Trophoblast cell (in vitro differentiated cells and primary cell): ENCODE measurements around the gene ADGRG3.

Source experiments
- DNase-seq, 2 donors: peaks; one replicate each; pipeline ENCODE4 v3.0.0-alpha.2; 2016
- H2AFZ ChIP-seq: 2 replicates; pipeline ENCODE4 v1.6.1; 2013; ENCODE audit warnings: low read length, moderate library complexity, mild to moderate bottlenecking; ENCODE audit not compliant: insufficient read depth, poor library complexity
- H2AK5ac ChIP-seq: 2 replicates; pipeline ENCODE4 v1.6.1; 2013; ENCODE audit warnings: mild to moderate bottlenecking, low read length
- H2BK120ac ChIP-seq: 2 replicates; pipeline ENCODE4 v1.6.1; 2013; ENCODE audit warnings: low read length, mild to moderate bottlenecking, moderate library complexity; ENCODE audit not compliant: insufficient read depth, poor library complexity
- H2BK12ac ChIP-seq: 2 replicates; pipeline ENCODE4 v1.6.1; 2013; ENCODE audit warnings: mild to moderate bottlenecking, low read length, moderate library complexity
- H2BK5ac ChIP-seq: 2 replicates; pipeline ENCODE4 v1.6.1; 2013; ENCODE audit warnings: low read length, low read depth, moderate library complexity, mild to moderate bottlenecking; ENCODE audit not compliant: poor library complexity
- H3K14ac ChIP-seq: 2 replicates; pipeline ENCODE4 v1.6.1; 2013; ENCODE audit warnings: mild to moderate bottlenecking, low read length
- H3K18ac ChIP-seq: 2 replicates; pipeline ENCODE4 v1.6.1; 2013; ENCODE audit warnings: mild to moderate bottlenecking, low read length
- H3K23ac ChIP-seq: 2 replicates; pipeline ENCODE4 v1.6.1; 2013; ENCODE audit warnings: low read length
- H3K27ac ChIP-seq: 2 replicates; pipeline ENCODE4 v1.5.1; 2013; ENCODE audit warnings: low read depth, mild to moderate bottlenecking, inconsistent platforms, low read length, moderate library complexity
- H3K27me3 ChIP-seq: 2 replicates; pipeline ENCODE4 v1.6.1; 2013; ENCODE audit warnings: inconsistent platforms, mild to moderate bottlenecking, low read length, moderate library complexity; ENCODE audit not compliant: insufficient read depth
- H3K36me3 ChIP-seq, 2 experiments: 1 replicate in 1 of 2; 2 replicates in 1 of 2; pipeline ENCODE4 v1.6.1; 2013; ENCODE audit warnings: low read length in 2 of 2, mild to moderate bottlenecking in 2 of 2, moderate library complexity in 1 of 2; ENCODE audit not compliant: insufficient read depth in 2 of 2, control insufficient read depth in 1 of 2
- H3K4ac ChIP-seq: 2 replicates; pipeline ENCODE4 v1.6.1; 2013; ENCODE audit warnings: low read depth, mild to moderate bottlenecking, low read length, moderate library complexity
- H3K4me1 ChIP-seq, 2 experiments: 1 replicate in 1 of 2; 2 replicates in 1 of 2; pipeline ENCODE4 v1.6.1; 2013; ENCODE audit warnings: low read length in 2 of 2, mild to moderate bottlenecking in 2 of 2, moderate library complexity in 1 of 2; ENCODE audit not compliant: insufficient read depth in 2 of 2, control insufficient read depth in 1 of 2
- H3K4me2 ChIP-seq: 2 replicates; pipeline ENCODE4 v1.6.1; 2013; ENCODE audit warnings: inconsistent platforms, mild to moderate bottlenecking, low read length, moderate library complexity
- H3K4me3 ChIP-seq: 2 replicates; pipeline ENCODE4 v1.5.1; 2013; ENCODE audit warnings: mild to moderate bottlenecking, low read depth, low read length, inconsistent platforms
- H3K79me1 ChIP-seq: one replicate; pipeline ENCODE4 v1.6.1; 2013; ENCODE audit warnings: low read length
- H3K79me2 ChIP-seq: 2 replicates; pipeline ENCODE4 v1.6.1; 2013; ENCODE audit warnings: low read length, mild to moderate bottlenecking; ENCODE audit not compliant: control insufficient read depth, insufficient read depth, poor library complexity
- H3K9ac ChIP-seq: 2 replicates; pipeline ENCODE4 v1.6.1; 2013; ENCODE audit warnings: mild to moderate bottlenecking, low read length
- H3K9me3 ChIP-seq: 2 replicates; pipeline ENCODE4 v1.6.1; 2013; ENCODE audit warnings: low read depth, mild to moderate bottlenecking, control low read depth, inconsistent platforms, low read length; ENCODE audit not compliant: insufficient read depth
- H4K12ac ChIP-seq: 2 replicates; pipeline ENCODE4 v1.6.1; 2013; ENCODE audit warnings: low read depth, mild to moderate bottlenecking, low read length, moderate library complexity
- H4K8ac ChIP-seq: 2 replicates; pipeline ENCODE4 v1.6.1; 2013; ENCODE audit warnings: low read depth, mild to moderate bottlenecking, low read length, moderate library complexity
- H4K91ac ChIP-seq: one replicate; pipeline ENCODE4 v1.6.1; 2013; ENCODE audit warnings: low read depth, mild to moderate bottlenecking, low read length, moderate library complexity
- WGBS: extraction: QIAGEN DNeasy Blood & Tissue Kit; methylation state at CpG from one replicate; pipeline ENCODE4 v1.1.7; 2013; ENCODE audit warnings: missing lambda C conversion rate; ENCODE audit not compliant: insufficient read length, insufficient coverage; ENCODE audit errors: extremely low coverage; 5-methylcytosine and 5-hydroxymethylcytosine counted together

Gene ADGRG3

DNA sequence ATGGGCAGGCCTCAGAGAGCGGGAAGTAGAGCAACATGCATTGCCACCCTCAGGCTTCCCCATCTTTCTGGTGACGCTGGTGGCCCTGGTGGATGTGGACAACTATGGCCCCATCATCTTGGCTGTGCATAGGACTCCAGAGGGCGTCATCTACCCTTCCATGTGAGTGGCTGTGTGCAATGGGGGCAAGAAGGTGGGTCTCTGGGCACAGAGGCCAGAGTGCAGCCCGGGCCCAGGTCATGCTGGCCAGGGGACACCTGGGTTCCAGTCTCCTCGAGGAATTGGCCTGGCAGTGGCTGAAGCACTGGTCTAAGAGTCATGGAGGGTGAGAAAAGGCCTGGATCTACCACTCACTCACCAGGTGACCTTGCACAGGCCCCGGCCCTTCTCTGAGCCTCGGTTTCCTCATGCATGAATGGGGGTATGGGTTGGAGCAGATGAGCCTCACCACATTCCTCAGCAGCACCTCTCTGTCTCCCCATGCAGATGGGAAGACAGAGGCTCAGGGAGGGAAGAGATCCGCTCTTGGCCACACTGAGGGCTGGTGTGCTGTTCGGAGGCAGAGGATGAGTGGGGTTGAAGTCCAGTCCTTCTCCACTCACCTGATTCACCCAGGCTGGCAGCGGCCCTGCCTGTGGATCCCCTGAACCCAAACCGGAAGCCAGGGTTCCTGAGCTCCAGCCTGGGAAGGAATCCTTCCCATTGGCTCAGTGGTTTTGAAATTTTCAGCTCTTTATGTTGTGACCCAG is 7.2 kb upstream of the ADGRG3 start:
- WGBS: no CpG with 5 or more reads among the region's 11 CpGs
- no peaks in the 10 kb centered on the region for H3K79me2 ChIP-seq
- no peak overlapping the region for H3K27ac ChIP-seq
- H3K36me3 ChIP-seq: peaks cover 78 to 79% of the 10 kb centered on the region in 2 experiments
- H3K79me1 ChIP-seq: no peaks in the 10 kb centered on the region
- H2AK5ac ChIP-seq: no peak overlapping the region
- no peak overlapping the region for H4K12ac ChIP-seq
- no peaks in the 10 kb centered on the region for H3K9me3 ChIP-seq
- H3K9ac ChIP-seq: no peak overlapping the region
- no peaks in the 10 kb centered on the region for H3K27me3 ChIP-seq
- no peak overlapping the region for H4K8ac ChIP-seq
- H3K4ac ChIP-seq: no peak overlapping the region
- H3K18ac ChIP-seq: no peak overlapping the region
- no peak overlapping the region for H2BK120ac ChIP-seq
- no peak overlapping the region for H2AFZ ChIP-seq
- no peak overlapping the region for H3K14ac ChIP-seq
- no peak for DNase-seq
- no peaks in the 10 kb centered on the region for H3K4me1 ChIP-seq
- no peak overlapping the region for H2BK5ac ChIP-seq
- no peak overlapping the region for H4K91ac ChIP-seq
- H3K23ac ChIP-seq: no peak overlapping the region
- H3K4me3 ChIP-seq: no peak overlapping the region
- no peak overlapping the region for H3K4me2 ChIP-seq
- no peak overlapping the region for H2BK12ac ChIP-seq

DNA sequence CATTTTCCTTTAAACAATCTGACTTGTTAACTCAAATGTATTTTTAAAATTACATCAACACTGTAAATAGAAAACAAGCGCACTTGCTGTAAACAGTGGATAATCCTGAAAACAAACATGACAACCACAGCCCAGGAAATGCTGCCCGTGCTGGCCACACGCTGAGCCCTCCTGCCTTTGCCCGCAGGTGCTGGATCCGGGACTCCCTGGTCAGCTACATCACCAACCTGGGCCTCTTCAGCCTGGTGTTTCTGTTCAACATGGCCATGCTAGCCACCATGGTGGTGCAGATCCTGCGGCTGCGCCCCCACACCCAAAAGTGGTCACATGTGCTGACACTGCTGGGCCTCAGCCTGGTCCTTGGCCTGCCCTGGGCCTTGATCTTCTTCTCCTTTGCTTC is 6.6 kb upstream of the ADGRG3 start:
- Histone ChIP-seq H3K4me3 (no peak overlapping the region), H3K4me2 (no peak overlapping the region), H2BK120ac (no peak overlapping the region), H3K14ac (no peak overlapping the region), H3K36me3 (peaks cover 72 to 74% of the 10 kb centered on the region in 2 experiments), H2BK12ac (no peak overlapping the region), H3K79me2 (no peaks in the 10 kb centered on the region), H3K4ac (no peak overlapping the region), H3K79me1 (no peaks in the 10 kb centered on the region), H3K18ac (no peak overlapping the region), H3K27ac (no peak overlapping the region), H2AFZ (no peak overlapping the region), H2AK5ac (no peak overlapping the region), H4K12ac (no peak overlapping the region), H3K23ac (no peak overlapping the region), H4K8ac (no peak overlapping the region), H3K9ac (no peak overlapping the region), H3K27me3 (no peaks in the 10 kb centered on the region), H3K9me3 (no peaks in the 10 kb centered on the region), H3K4me1 (no peaks in the 10 kb centered on the region), H4K91ac (no peak overlapping the region), H2BK5ac (no peak overlapping the region)
- no peak for DNase-seq
- no CpG with 5 or more reads among the region's 7 CpGs for WGBS

DNA sequence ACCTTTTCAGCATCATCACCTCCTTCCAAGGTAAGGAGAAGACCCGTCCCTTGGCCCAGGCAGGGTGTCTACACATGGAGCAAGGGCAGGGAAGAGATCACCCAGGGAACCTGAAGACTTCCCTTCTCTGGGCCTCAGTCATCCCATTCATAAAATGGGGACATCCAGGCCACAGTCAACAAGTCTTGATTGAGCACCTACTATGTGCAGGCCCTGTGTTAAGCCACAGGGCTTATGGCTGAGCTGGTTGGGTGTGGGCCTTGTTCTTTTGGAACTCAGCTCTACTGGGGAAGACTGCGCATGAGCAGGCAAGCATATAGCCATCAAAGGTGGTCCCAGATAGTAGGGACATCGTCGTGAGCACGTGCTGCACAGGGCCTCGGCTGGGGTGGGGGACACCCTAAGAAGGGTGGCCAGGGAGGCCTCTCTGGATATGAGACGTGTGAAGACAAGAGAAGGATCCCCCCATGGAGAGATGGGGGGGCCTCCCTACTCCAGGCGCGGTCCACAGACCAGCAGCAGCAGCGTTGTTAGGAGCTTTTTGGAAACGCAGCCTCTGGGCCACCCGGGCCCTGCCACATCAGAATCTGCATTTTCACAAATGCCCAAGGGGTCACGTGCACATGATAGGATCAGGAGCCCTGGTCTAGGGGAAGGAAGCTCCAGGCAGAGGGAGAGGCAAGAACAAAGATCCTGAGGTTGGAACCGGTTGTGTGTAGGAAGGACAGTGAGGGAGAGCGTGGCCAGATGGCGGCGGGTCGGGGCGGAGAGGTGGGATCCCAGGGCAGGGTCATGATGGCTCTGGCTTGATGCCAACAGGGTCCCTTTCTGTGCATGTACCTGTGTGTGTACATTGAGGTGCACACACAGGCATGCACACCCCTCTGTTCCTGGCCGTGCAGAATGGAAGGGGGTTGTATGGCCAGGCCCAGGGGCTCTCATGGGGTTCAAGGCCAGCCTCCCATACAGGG is 5.9 kb upstream of the ADGRG3 start:
- Histone ChIP-seq H3K14ac (no peak overlapping the region), H2BK12ac (no peak overlapping the region), H3K4me2 (no peak overlapping the region), H4K12ac (no peak overlapping the region), H3K4ac (no peak overlapping the region), H2AFZ (no peak overlapping the region), H3K4me1 (no peaks in the 10 kb centered on the region), H3K27me3 (no peaks in the 10 kb centered on the region), H3K79me2 (no peaks in the 10 kb centered on the region), H4K8ac (no peak overlapping the region), H3K9ac (no peak overlapping the region), H4K91ac (no peak overlapping the region), H3K27ac (no peak overlapping the region), H3K23ac (no peak overlapping the region), H3K18ac (no peak overlapping the region), H3K36me3 (peaks cover 69% of the 10 kb centered on the region in 2 experiments), H3K9me3 (peaks cover 3% of the 10 kb centered on the region), H2AK5ac (no peak overlapping the region), H2BK5ac (no peak overlapping the region), H2BK120ac (no peak overlapping the region), H3K79me1 (no peaks in the 10 kb centered on the region), H3K4me3 (no peak overlapping the region)
- no peak for DNase-seq
- WGBS: no CpG with 5 or more reads among the region's 20 CpGs

DNA sequence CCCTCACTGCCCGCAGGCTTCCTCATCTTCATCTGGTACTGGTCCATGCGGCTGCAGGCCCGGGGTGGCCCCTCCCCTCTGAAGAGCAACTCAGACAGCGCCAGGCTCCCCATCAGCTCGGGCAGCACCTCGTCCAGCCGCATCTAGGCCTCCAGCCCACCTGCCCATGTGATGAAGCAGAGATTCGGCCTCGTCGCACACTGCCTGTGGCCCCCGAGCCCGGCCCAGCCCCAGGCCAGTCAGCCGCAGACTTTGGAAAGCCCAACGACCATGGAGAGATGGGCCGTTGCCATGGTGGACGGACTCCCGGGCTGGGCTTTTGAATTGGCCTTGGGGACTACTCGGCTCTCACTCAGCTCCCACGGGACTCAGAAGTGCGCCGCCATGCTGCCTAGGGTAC is 4.7 kb upstream of the ADGRG3 start:
- no peak overlapping the region for H2BK5ac ChIP-seq
- H3K9me3 ChIP-seq: peaks cover 3% of the 10 kb centered on the region
- H3K9ac ChIP-seq: no peak overlapping the region
- H3K36me3 ChIP-seq: peaks cover 61 to 62% of the 10 kb centered on the region in 2 experiments
- H3K79me1 ChIP-seq: no peaks in the 10 kb centered on the region
- no peak overlapping the region for H2BK12ac ChIP-seq
- no peak overlapping the region for H3K4ac ChIP-seq
- H3K4me1 ChIP-seq: peaks cover 6% of the 10 kb centered on the region in 2 experiments
- no CpG with 5 or more reads among the region's 21 CpGs for WGBS
- H2BK120ac ChIP-seq: no peak overlapping the region
- no peak overlapping the region for H4K12ac ChIP-seq
- H3K4me3 ChIP-seq: no peak overlapping the region
- H3K4me2 ChIP-seq: no peak overlapping the region
- H3K79me2 ChIP-seq: no peaks in the 10 kb centered on the region
- H4K91ac ChIP-seq: no peak overlapping the region
- no peak overlapping the region for H3K14ac ChIP-seq
- no peaks in the 10 kb centered on the region for H3K27me3 ChIP-seq
- H4K8ac ChIP-seq: no peak overlapping the region
- H2AK5ac ChIP-seq: no peak overlapping the region
- H3K18ac ChIP-seq: no peak overlapping the region
- no peak for DNase-seq
- H3K27ac ChIP-seq: no peak overlapping the region
- no peak overlapping the region for H2AFZ ChIP-seq
- no peak overlapping the region for H3K23ac ChIP-seq
